Liver (tissue), 3 donors: ENCODE data around the gene ATP2B2.

ENCODE experiments used
- ATF3 ChIP-seq: IDR thresholded peaks from 2 replicates; pipeline ENCODE4 v1.6.1; 2016; ENCODE audit warnings: antibody characterized with exemption
- CTCF ChIP-seq: fragments of 150-350 bp; IDR thresholded peaks from 2 replicates; pipeline ENCODE4 v1.5.1; 2017; ENCODE audit warnings: improper control_type of control experiment, low read depth, low read length; ENCODE audit not compliant: missing input control
- FOXA1 ChIP-seq: IDR thresholded peaks from 2 replicates; pipeline ENCODE4 v1.6.1; 2016; ENCODE audit warnings: antibody characterized with exemption
- FOXA2 ChIP-seq: IDR thresholded peaks from 2 replicates; pipeline ENCODE4 v1.6.1; 2016; ENCODE audit warnings: antibody characterized with exemption
- GABPA ChIP-seq, 2 donors: IDR thresholded peaks in 1 of 2; conservative IDR thresholded peaks in 1 of 2; 2 replicates each; pipeline ENCODE4 v1.6.1; 2016; ENCODE audit warnings: antibody characterized with exemption in 2 of 2, mild to moderate bottlenecking in 1 of 2, moderate library complexity in 1 of 2
- RAD21 ChIP-seq, 2 donors: IDR thresholded peaks; 2 replicates each; pipeline ENCODE4 v1.6.1; 2016; ENCODE audit warnings: antibody characterized with exemption in 2 of 2, mild to moderate bottlenecking in 2 of 2
- REST ChIP-seq: IDR thresholded peaks from 2 replicates; pipeline ENCODE4 v1.6.1; 2016; ENCODE audit warnings: antibody characterized with exemption, mild to moderate bottlenecking
- RXRA ChIP-seq, 2 donors: IDR thresholded peaks; 2 replicates each; pipeline ENCODE4 v1.6.1; 2017 to 2018; ENCODE audit warnings: antibody characterized with exemption in 2 of 2, mild to moderate bottlenecking in 1 of 2
- TAF1 ChIP-seq: conservative IDR thresholded peaks from 2 replicates; pipeline ENCODE4 v1.6.1; 2016; ENCODE audit warnings: antibody characterized with exemption, mild to moderate bottlenecking
- YY1 ChIP-seq: IDR thresholded peaks from 2 replicates; pipeline ENCODE4 v1.6.1; 2016; ENCODE audit warnings: antibody characterized with exemption, mild to moderate bottlenecking
- donor health status: healthy.
- donor health status: healthy.

GRCh38 chr3:10408680-10409079 lies 96.7 kb downstream of the ATP2B2 start:
- TF ChIP-seq ATF3 (no peak), CTCF (no peak), RXRA (IDR thresholded peaks at IDR 0.05) (no peak), RAD21 (IDR thresholded peaks at IDR 0.05) (no peak), GABPA (IDR thresholded peaks at IDR 0.05 in 1 of 2, conservative IDR thresholded peaks at IDR 0.05 in 1 of 2) (no peak), REST (no peak), FOXA1 (no peak), TAF1 (no peak), FOXA2 (no peak), YY1 (no peak)
